ENCODE data around the gene DDN.

DNA sequence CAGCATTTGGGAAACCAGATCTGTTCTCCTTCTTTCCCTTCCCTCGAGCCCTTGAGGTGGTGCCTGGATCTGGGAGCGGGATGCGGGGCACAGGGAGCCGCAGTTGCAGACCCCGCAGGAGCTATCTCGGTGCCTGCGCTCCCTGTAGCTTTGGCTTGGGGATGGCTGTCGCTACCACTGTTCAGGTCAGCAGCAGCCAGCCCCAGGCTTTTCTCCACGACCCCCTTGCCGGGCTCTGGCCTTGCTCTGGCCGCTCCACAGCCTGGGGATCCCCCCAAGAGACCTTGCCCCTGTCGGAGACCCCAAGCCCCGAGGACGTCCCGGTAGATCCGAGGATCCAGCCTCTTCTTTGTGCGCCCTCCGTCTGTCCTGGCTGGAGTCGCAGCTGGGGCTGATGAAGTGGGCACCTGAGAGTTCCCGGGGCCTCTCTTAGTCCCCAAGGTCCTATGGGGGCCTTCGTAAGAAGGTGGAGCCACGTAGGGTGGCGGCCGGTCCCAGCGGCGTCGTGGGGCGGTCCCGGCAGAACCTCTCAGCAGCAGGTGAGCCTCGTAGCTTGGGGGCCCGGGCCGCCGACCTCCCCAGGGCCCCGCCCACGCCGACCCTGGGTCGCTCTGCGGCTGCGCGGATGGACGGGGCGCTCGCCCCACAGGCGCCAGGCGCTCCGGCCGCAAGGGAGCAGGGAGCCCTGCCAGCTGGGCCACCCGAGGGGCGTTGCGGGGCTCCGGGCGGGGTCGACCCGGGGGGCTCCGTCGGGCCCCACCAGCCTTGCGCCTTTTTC, 1.3 kb downstream of the DDN start:
- TF ChIP-seq, protein P1, sequence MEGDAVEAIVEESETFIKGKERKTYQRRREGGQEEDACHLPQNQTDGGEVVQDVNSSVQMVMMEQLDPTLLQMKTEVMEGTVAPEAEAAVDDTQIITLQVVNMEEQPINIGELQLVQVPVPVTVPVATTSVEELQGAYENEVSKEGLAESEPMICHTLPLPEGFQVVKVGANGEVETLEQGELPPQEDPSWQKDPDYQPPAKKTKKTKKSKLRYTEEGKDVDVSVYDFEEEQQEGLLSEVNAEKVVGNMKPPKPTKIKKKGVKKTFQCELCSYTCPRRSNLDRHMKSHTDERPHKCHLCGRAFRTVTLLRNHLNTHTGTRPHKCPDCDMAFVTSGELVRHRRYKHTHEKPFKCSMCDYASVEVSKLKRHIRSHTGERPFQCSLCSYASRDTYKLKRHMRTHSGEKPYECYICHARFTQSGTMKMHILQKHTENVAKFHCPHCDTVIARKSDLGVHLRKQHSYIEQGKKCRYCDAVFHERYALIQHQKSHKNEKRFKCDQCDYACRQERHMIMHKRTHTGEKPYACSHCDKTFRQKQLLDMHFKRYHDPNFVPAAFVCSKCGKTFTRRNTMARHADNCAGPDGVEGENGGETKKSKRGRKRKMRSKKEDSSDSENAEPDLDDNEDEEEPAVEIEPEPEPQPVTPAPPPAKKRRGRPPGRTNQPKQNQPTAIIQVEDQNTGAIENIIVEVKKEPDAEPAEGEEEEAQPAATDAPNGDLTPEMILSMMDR (IDR thresholded peaks at IDR 0.05), result no peak
- no peak for TF ChIP-seq POLR2AphosphoS5 (IDR thresholded peaks at IDR 0.05)
